ENCODE results near the gene RAB8A. TPM values are rescaled to one million over a fixed set of nuclear protein-coding genes. Genes with fewer than 3 reads are reported as not detected.

Gene RAB8A
- total RNA-seq, 1 experiment from 2014 or later: 108 TPM

- Histone ChIP-seq H3K27me3 (replicated peaks; ENCODE audit: control insufficient read depth, insufficient read depth, low read length) (no peaks in the 10 kb centered on the region), H3K4me1 (peaks cover 21% of the 10 kb centered on the region), H3K9me3 (no peaks in the 10 kb centered on the region), H3K36me3 (ENCODE audit: control insufficient read depth, insufficient read depth, low read length) (no peaks in the 10 kb centered on the region), H3K4me3 (ENCODE audit: low read depth, low read length) (peak within 1 kb of the TSS; percentile 86)
- H3K4me3 Mint-ChIP-seq (ENCODE audit: unreplicated experiment): peak within 1 kb of the TSS; percentile 82
- peak; percentile 89 to 91 for DNase-seq
- BruUV-seq (replicated peaks): no TSS peak
- H3K36me3 Mint-ChIP-seq (ENCODE audit: insufficient read depth, unreplicated experiment): peaks cover 58% of the 10 kb centered on the region
- no peaks in the 10 kb centered on the region for H3K9me3 Mint-ChIP-seq (ENCODE audit: unreplicated experiment)
- H3K27me3 Mint-ChIP-seq (ENCODE audit: insufficient read depth, unreplicated experiment): no peaks in the 10 kb centered on the region
- H3K4me1 Mint-ChIP-seq (ENCODE audit: low read depth, unreplicated experiment): peaks cover 18% of the 10 kb centered on the region
- no peak for TF ChIP-seq CTCF (IDR thresholded peaks at IDR 0.05; ENCODE audit: insufficient read depth in 1 of 2, low read depth in 1 of 2, low read length in 1 of 2, severe bottlenecking in 1 of 2, unreplicated experiment in 1 of 2)
- CTCF ChIA-PET: interaction anchor here (0.6 to 2.6 kb wide), 7 partner anchors 18 to 638 kb away, joined by 3 to 14 read pairs (median 5); partner anchors contain the start of genes FAM32A and RAB8A
- peak within 1 kb of the TSS; percentile 90 for H3K27ac Mint-ChIP-seq (ENCODE audit: unreplicated experiment)
- POLR2A ChIA-PET: interaction anchor here (0.6 to 2.1 kb wide), 12 partner anchors 9 to 1783 kb away, joined by 3 to 7 read pairs (median 4); partner anchors contain the start of genes AP1M1, FAM32A and RAB8A
- intact Hi-C loops (cut with micrococcal nuclease; ENCODE audit: unreplicated experiment): loop anchor here (2.0 kb wide), 1 partner anchor 34 kb away; the partner anchor contains the start of gene RAB8A
Measured at GRCh38 chr19:16076154-16076957, 35.3 kb upstream of the RAB8A start, which contains the start of gene TPM4. TSS of gene TPM4 (plus strand) at chr19:16076495. CDS start at chr19:16076566, 71 bp downstream.

GRCh38 chr19:16076958-16077611, 34.6 kb upstream of the RAB8A start:
- CTCF ChIA-PET: interaction anchor here (0.7 to 2.6 kb wide), 6 partner anchors 12 to 109 kb away, joined by 3 to 14 read pairs (median 4); partner anchors contain the start of gene RAB8A

More at GRCh38 chr19:16076958-16077611, 34.6 kb upstream of the RAB8A start:
- peaks cover 21% of the 10 kb centered on the region for H3K4me1 ChIP-seq
- no peak for DNase-seq
- Mint-ChIP-seq H3K4me1 (ENCODE audit: low read depth, unreplicated experiment) (peaks cover 18% of the 10 kb centered on the region), H3K4me3 (ENCODE audit: unreplicated experiment) (peak overlapping the region; percentile 82), H3K9me3 (ENCODE audit: unreplicated experiment) (no peaks in the 10 kb centered on the region), H3K27me3 (ENCODE audit: insufficient read depth, unreplicated experiment) (no peaks in the 10 kb centered on the region), H3K27ac (ENCODE audit: unreplicated experiment) (peak overlapping the region; percentile 90), H3K36me3 (ENCODE audit: insufficient read depth, unreplicated experiment) (peaks cover 65% of the 10 kb centered on the region)
- POLR2A ChIA-PET: interaction anchor here (0.6 to 2.1 kb wide), 5 partner anchors 8 to 108 kb away, joined by 3 to 7 read pairs (median 5); partner anchors contain the start of gene FAM32A
- no peaks in the 10 kb centered on the region; the same call in 1 of the 2 replicates for H3K36me3 ChIP-seq (ENCODE audit: control insufficient read depth, insufficient read depth, low read length)
- no peaks in the 10 kb centered on the region for H3K9me3 ChIP-seq
- H3K4me3 ChIP-seq (ENCODE audit: low read depth, low read length): peak overlapping the region; percentile 86
- TF ChIP-seq CTCF (IDR thresholded peaks at IDR 0.05; ENCODE audit: insufficient read depth in 1 of 2, low read depth in 1 of 2, low read length in 1 of 2, severe bottlenecking in 1 of 2, unreplicated experiment in 1 of 2): no peak
- intact Hi-C loops (cut with micrococcal nuclease; ENCODE audit: unreplicated experiment): loop anchor here (2.0 kb wide), 1 partner anchor 34 kb away; the partner anchor contains the start of gene RAB8A
- no TSS peak for BruUV-seq (replicated peaks)
- H3K27me3 ChIP-seq (replicated peaks; ENCODE audit: control insufficient read depth, insufficient read depth, low read length): no peaks in the 10 kb centered on the region
